ENCODE measurements around the gene UGT2B17.
"Not testable (repeated sequence)": the region's sequence is repeated elsewhere in the genome, so short reads cannot be mapped to it uniquely, and the experiment has no call there.

Gene UGT2B17

DNA sequence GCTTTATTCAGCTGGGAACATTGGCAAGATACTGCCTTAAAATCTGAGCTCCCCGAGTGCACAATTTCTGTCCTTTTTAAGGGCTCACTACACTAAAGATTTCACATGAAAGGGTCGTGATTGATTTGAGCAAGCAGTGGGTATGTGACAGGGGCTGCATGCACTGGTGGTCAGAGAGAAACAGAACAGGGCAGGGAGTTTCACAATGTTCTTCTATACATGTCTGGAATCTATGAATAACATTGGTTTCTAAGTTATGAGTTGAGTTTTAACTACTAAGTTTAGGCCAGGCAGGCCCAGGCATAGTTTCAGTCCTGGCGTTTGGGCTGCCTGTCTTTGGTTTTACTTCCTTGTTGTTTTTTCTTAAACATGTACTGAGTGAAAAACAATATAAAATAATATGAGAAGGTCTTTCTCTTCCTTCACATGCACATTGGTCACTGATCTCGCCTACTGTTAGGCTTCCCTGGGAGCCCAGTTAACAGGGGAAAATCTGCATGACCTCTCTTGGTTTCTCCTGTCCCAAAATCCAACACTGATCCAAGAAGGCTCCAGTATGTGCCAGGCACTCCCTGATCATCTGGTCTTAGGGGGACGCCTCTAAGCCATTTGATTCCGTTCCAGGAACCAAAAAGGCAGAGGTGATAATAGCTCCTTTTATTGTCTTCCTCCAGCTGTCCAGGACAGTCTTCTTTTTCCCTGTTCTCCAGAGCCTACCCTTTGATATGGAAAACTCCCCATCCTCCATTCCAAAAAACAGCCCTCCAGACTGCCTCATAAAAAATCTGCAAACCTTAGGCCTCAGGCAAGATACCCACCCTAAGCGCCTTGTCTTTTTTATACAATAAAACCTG lies at the start of gene UGT2B17:
UGT2B17 (minus strand) TSS at position 51 of the 854 bp plus-strand sequence. CDS start 7,838 bp downstream, outside the sequence.
- DNase-seq = no peak

DNA sequence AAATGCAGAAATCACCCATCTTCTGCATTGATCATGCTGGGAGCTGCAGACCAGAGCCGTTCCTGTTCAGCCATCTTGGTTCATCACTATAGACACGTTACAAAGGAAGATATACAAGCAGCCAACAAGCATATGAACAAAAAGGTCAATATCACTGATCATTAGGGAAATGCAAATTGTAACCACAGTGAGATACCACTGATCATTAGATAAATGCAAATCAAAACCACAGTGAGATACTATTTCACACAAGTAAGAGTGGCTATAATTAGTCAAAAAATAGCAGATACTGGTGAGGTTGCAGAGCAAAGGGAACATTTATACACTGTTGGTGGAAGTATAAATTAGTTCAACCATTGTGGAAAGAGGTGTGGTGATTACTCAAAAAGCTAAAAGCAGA lies 46.6 kb upstream of the UGT2B17 start:
- not testable (repeated sequence) for DNase-seq

DNA sequence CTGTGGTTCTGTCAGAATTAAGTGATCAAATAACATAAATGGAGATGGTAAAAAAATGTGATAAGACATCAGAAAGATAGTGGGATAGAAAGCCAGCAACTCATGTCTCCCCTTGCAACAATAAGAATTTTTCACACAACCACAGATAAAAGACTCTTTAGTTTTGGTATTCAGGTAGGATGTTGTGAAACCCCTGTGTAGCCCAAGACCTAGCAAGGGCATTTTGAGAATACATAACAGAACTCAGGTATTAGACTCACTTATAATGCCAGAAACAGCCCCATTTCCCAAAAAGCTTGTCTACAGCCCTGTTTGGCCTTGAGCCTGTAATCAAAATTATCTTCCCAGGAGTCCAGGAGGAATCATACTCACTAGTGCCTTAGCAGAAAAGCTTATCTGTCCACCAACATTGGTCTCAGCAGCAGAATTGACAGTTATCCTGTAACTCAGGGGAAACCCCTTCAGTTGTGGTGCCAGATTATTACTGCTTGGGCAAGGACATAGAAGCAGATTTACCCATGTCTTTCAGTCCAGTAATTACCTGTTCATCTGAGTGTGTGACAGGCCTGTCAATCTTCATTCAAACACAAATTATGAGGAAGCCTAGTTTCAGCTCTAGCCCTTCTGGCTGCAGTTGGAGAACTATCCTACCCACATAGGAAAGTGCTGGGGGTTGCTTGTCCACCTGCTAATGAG lies 41.0 kb upstream of the UGT2B17 start:
- DNase-seq = no peak

DNA sequence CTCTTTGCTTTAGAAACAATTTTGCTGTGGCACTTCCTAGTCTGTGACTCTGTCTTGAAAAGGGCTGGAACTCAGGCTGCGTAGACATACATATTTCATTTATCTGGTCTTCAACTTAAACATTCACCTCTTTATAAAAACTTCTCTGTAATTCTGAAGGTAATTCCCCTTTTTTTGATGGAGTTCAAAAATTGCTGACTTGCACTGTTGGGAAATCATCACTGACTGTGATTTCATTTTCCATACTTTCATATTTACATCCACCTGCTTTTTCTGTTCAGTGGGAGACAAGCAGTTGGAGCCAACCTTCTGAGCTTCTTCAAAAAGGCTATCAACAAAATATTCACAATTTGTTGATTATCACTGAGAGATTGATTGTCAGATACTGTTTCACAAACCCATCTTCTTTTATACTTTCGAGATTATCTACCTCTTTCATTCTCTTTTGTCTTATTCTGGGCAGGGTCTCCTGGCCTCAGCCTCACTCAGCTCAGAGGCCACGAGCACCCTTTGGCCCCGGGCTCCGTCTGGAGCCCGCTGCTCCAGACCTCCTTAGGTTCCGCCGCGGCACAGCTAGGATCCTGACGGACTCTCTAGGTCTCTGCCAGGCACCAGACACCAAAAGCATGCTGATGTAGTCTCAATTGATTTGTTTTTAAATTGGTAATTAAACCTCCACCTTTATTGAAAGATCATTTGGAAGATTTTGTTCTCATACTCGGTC lies 39.7 kb upstream of the UGT2B17 start:
- DNase-seq = no peak

DNA sequence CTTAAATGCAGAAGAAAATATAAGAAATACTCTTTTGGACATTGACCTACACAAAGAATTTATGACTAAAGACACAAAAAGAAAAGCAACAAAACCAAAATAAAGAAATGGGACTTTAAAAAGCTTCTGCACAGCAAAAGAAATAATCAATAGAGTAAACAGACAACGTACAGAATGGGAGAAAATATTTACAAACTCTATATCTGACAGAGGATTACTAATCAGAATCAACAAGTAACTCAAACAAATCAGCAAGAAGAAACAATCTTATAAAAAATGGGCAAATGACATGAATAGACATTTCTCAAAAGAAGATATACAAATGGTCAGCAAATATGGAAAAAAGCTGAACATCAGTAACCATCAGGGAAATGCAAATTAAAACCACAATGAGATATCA lies 37.6 kb upstream of the UGT2B17 start:
- DNase-seq = no peak

DNA sequence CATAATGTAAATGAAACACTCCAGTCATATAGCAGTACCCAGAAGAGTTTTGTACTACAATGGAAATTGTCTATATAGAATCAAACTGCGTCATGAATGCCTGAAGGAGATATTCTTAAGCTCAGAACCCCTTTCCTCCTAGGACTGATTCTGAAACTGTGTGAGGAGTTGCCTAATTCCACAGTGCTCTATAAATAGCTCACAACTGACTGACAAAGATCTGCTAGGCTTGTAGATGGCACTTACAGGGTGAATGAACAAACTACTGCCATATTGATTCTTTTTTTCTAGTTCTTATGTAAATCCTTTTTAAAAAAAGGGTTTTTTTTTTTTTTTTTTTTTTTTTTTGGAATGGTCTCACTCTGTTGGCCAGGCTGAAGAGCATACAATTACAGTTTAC lies 30.1 kb upstream of the UGT2B17 start:
- DNase-seq = no peak

DNA sequence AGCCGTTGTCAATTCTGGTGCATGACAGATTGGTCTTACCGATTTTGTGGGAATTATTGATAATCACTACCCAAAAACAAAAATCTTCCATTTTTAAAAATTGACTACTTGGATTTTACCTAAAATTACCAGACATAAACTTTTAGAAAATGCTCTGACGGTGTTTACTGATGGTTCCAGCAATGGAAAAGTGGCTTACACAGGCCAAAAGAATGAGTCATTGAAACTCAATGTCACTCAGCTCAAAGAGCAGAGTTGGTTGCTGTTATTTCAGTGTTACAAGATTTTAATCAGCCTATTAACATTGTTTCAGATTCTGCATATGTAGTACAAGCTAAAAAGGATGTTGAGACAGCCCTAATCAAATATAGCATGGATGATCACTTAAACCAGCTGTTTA lies 23.0 kb upstream of the UGT2B17 start:
- no peak for DNase-seq

DNA sequence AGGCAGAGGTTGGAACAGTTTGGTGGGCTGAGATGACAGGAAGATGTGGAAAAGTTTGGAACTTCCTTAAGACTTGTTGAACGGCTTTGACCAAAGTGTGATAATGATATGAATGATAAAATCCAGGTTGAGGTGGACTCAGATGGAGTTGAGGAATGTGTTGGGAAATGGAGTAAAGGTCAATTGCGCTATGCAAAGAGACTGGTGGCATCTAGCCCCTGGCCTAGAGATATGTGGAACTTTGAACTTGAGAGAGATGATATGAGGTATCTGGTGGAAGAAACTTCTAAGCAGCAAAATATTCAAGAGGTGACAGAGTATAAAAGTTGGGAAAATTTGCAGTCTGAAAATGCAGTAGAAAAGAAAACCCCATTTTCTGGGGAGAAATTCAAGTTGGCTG lies 21.4 kb upstream of the UGT2B17 start:
- DNase-seq = no peak

DNA sequence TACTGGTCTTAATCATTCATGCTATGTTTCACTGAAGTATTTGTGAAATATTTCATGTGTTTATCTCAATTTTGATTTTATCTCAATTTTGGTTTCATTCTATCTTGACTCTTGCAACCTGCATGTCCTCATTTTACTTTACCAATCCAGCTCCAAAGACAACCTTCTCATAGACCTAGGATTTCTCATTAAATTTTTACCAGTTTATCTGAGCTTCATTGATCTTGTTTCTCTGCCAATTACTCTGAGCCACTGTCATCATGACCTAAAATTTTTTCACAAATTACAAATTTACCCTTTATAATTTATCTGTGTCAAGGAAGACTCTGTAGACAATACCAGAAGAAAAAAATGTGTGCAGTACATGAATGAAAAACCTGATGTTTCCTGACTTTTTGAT lies 18.6 kb upstream of the UGT2B17 start:
- DNase-seq = no peak

DNA sequence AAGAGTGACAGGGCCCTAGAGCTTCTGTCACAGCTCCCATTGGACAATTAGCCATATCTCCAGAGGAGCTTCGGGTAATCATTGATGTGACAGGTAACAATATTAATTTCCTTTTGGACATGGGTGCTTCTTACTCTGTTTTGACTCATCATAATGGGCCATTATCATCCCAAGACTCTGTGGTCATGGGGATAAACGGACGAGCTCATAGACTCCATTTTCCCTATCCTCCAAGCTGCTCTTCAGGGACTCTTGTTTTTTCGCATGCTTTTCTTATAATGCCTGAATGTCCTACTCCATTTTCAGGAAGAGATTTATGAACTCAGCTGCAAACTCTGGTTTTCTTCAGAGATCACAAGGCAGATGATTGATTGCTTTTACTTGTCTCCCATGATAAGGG lies 17.0 kb upstream of the UGT2B17 start:
- no peak for DNase-seq

DNA sequence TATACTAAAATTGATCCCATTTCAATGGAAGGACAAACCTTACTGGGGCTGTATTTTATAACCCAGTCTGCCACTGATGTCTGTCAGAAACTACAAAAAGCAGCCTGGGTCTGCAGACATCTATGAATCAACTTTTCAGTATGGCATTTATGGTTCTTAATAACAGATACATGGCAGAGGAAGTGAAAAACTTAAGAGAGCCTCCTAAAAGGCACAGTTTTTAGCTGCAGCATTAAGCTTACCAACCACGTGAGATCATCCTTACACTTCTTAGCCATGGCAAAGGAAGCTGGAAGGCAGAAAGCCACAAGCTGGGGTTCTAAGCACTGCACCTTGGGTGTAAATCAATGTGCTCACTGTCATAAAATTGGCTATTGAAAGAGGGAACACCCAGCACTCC lies 16.6 kb upstream of the UGT2B17 start:
- no peak for DNase-seq

DNA sequence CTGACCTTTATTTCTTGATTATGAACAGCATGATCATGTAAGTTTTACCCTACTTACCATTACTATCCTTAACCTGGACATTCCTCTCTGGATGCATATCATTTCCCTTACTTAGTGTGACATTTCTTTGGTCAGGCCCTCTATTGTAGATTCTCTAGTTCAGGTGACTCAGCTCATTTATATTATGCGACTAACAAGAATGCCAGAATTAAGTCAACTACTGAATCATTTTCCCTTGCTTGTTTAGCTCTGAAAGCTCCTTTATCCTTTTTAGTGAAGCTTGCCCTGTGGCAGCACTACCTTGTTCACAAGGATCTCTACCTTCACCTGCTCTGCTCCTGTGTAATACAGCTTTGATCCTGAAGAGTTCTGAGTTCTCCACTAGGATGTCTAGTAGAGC lies 15.1 kb upstream of the UGT2B17 start:
- DNase-seq = no peak

DNA sequence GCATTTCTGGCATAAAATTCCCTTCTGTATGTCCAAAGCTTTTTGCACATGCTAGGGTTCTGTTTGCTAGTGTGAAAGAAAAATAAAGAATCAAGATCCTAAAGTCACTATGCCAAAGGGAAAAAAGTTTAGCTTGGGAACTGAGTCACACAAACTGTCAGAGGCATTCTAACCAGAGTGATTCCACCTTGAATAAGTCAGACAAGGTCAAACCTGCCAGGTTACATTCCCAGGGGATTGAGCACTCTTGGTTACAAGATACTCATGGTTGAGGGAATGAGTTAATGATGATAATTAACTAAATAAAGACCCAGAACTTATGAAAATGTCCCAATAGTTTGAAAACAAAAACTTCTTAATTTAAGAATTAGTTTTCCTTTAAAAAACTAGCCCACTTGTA lies 13.7 kb upstream of the UGT2B17 start:
- DNase-seq = no peak

DNA sequence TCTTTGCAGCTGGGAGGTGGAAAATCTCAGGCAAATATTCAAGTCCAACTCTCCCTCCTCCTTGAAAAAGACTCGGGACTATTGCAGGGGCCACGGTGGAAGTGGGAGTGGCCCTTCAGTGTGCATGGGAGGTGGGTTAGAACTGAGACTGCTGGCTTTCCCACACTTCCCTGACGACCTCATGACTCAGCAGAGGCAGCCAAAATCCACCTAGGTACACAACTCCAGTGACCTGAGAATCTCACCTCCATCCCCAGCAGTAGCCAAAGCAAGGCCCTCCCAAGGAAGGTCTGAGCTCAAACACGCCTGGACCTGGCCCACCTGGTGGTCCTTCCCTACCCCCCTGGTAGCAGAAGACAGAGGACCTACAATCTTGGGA lies 6.2 kb upstream of the UGT2B17 start:
- no peak for DNase-seq

DNA sequence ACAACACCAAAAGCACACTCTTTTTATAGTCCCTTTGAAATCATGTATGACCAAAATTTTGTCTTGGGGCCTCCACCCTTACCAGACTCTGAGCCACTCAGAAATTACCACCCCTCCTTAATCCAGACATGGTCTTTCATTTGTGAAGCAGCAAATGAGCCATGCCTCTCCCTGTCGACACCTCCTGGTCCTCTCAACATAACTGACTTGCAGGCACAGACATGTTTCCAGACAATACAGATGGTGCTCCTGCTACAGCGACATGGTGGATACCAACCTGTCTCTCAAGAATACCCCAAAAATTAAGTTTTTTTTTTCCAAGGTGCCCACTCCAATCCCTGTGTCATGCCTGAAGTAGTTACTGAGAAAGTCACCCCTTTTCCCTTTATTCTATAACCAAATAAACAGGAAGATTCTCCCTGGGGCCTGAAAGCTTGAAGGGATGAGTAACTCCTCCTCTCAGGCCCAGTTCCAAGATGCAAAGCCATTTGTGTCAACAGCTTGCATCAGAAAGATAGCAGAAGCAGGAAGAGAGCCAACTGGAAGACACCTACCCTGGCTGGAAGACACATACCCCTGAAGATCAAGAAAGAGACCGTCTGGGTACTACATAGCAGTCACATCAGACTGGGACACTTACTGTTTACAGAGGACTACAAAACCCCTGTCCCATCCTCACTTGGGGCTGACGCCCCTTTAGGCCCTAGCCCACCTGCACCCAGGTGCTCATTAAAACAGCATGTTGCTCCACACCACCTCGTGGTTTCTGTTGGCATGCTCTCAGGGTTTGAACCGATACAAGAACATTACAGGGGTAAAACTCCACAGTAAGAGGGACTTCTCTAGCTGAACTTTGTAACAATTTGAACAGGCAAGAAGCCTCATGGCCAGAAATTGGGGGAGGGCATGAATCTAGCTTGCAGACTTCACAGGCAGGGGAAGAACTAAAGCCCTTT lies 5.5 kb upstream of the UGT2B17 start:
- no peak for DNase-seq

DNA sequence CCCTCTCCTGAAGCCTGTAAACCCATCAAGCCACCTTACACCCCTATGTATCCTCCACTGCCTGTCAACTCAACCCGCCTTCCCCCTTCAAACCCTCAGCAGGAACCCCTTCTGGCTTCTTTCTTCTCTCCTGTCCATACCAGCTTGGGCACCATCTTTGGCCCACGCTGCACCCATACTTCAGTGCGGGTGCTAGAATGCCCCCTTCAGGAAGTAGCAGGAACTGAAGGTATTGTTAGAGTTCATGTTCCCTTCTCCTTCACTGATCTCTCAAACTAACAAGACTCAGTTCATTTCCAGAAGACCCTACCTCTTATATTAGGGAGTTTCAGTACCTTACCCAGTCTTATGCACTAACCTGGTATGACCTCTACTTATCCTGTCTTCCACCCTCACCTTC lies 1.5 kb upstream of the UGT2B17 start:
- DNase-seq = no peak

DNA sequence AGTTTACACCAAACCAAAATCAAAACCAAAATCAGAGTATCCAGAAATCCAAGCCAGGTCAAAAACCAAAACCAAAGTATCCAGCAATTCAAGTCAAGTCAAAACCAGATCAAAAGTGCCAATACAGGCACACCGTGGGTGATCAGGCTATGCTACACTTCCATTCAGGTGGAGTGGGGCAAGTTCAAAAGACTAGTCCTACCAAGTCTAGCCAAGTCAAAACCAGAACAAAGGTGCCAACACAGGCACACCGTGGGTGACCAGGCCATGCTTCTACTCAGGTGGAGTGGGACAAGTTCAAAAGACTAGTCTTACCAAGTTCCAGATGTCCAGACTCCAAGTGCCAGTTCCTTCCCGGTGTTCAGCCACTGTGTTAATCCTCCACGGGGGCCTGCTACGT lies 486 bp downstream of the UGT2B17 start:
- not testable (repeated sequence) for DNase-seq

DNA sequence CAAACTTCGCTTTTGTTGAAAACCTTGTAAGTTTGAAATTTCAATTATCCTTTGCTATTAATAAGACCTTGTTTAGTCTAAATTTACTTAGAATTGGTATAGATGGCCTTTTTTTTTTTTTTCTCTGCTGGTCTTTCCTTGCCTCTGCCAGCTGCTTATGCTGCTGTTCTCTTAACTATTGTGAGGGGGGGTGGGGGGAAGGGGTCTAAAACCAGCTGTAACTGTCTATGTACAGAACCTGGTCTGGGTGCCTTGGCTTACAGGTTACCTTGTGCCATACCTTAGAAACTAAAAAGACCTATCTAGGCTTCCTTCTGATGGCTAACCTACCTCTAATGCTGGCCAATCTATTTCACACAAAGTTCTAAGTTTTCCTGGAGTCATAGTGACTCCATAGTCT lies 1.0 kb downstream of the UGT2B17 start:
- no peak for DNase-seq

DNA sequence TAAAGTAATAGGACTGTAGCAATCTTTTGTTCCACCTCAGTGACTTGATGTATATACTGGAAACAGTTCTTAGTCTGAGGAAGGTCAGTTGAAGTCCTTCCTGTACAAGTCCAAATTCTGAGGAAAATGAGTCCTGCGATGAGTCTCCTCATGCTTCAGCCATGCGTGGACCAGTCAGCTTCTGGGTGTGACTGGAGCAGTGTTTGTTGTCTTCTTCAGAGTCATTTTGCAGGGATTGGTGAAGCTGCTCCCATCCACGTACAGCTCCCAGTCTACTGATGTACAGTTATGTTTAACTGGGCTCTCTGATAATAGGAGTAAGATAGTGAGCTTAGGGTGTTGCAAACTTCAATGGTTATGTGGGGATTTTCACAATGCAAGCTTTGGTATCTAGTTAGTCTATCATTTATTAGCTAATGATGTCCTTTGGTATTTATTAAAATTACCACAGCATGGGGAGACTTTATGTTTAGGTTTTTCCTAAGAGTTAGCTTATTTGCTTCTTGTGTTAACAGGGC lies 3.4 kb downstream of the UGT2B17 start:
- DNase-seq = no peak

DNA sequence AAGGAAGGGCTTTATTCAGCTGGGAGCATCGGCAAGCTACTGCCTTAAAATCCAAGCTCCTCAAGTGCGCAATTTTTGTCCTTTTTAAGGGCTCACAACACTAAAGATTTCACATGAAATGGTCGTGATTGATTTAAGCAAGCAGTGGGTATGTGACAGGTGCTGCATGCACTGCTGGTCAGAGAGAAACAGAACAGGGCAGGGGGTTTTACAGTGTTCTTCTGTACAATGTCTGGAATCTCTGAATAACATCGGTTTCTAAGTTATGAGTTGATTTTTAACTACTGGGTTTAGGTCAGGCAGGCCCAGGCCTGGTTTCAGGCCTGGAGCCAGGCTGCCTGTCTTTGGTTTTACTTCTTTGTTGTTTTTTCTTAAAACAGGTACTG lies 6.0 kb downstream of the UGT2B17 start:
- no peak for DNase-seq

DNA sequence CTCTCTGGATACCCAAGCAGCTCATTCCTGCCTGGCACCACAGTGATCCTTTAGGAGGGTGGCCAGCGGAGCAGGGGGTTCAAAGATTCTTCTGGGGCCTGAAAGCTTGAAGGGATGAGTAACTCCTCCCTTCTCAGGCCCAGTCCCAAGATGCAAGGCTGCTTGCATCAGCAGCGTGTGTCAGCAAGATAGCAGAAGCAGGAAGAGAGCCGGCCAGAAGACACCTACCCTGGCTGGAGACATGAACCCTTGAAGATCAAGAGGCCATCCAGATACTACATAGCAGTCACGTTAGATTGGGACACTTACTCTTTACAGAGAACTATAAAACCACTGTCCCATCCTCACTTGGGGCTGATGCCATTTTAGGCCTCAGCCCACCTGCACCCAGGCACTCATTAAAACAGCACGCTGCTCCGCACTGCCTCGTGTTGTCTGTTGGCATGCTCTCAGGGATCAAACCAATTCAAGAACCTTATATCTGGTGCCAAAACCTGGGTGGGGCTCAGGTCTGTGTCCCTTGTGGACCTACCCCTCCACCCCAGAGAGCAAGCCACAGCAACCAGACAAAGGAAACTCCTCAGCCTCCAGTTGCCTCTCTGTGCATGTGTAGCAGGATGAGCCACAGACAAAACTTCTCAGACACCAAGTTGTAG lies 6.5 kb downstream of the UGT2B17 start:
- no peak for DNase-seq

DNA sequence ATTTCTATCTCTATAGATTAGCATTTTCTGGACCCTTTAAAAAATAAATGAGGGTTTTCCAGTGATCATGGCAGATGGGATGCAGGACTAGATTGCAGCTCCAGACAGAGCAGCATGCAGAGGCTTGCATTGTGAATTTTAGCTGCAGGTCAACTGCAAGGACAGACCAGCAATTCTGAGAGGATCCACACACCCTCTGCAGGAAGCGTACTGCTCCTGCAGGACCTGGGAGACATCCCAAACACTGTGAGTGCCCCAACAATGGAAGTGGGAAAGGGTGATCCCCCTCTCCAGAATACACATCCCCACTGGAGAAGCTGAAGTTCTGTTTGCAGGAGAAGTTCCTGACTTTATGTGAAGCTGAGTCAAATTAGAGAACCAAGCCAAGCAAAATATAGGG lies 7.1 kb downstream of the UGT2B17 start:
- not testable (repeated sequence) for DNase-seq
